Heart left ventricle (tissue), 16 donors: ENCODE results near the gene ANXA3. TPM values are rescaled to one million over a fixed set of nuclear protein-coding genes. Genes with fewer than 3 reads are reported as not detected.

Source experiments
- ATAC-seq, 4 donors: fragments of 200-7000 bp; cut with Tn5 transposase; one replicate each; pipeline ENCODE4 v1.9.1; 2020 to 2022; ENCODE audit warnings: moderate library complexity in 4 of 4, mild to moderate bottlenecking in 3 of 4, moderate number of reproducible peaks in 1 of 4
- DNase-seq, 5 donors: peaks; one replicate each; pipeline ENCODE4 v3.0.0-alpha.2; 2020
- H3K27ac ChIP-seq, 12 donors: fragments of 200-600 bp; sonication (generic) in 4 of 12; one replicate each; pipeline versions ENCODE4 v1.5.0 to v1.8.0; 2016 to 2022; ENCODE audit warnings: mild to moderate bottlenecking in 2 of 12
- H3K27me3 ChIP-seq, 9 donors: fragments of 200-600 bp; sonication (generic) in 2 of 9; one replicate each; pipeline versions ENCODE4 v1.5.1 to v1.8.0; 2016 to 2022; ENCODE audit warnings: mild to moderate bottlenecking in 3 of 9
- H3K36me3 ChIP-seq, 9 donors: fragments of 200-600 bp; sonication (generic) in 2 of 9; one replicate each; pipeline versions ENCODE4 v1.5.0 to v1.8.0; 2018 to 2022; ENCODE audit warnings: mild to moderate bottlenecking in 2 of 9
- H3K4me1 ChIP-seq, 12 donors: fragments of 200-600 bp; sonication (generic) in 4 of 12; one replicate each; pipeline versions ENCODE4 v1.5.0 to v1.8.0; 2016 to 2022; ENCODE audit warnings: mild to moderate bottlenecking in 3 of 12
- H3K4me3 ChIP-seq, 12 donors: fragments of 200-600 bp; sonication (generic) in 4 of 12; one replicate each; pipeline versions ENCODE4 v1.5.0 to v1.8.0; 2017 to 2022; ENCODE audit warnings: mild to moderate bottlenecking in 9 of 12, moderate library complexity in 4 of 12
- H3K9me3 ChIP-seq, 12 donors: fragments of 200-600 bp; sonication (generic) in 4 of 12; one replicate each; pipeline versions ENCODE4 v1.5.0 to v1.8.0; 2016 to 2022; ENCODE audit warnings: mild to moderate bottlenecking in 1 of 12
- CTCF ChIP-seq, 12 donors: fragments of 200-600 bp; sonication (generic) in 4 of 12; IDR thresholded peaks; one replicate each; pipeline versions ENCODE4 v1.5.0 to v1.8.0; 2018 to 2022; ENCODE audit warnings: antibody characterized with exemption in 12 of 12, mild to moderate bottlenecking in 5 of 12
- POLR2A ChIP-seq, 2 donors: fragments of 450-650 bp; IDR thresholded peaks; one replicate each; pipeline ENCODE4 v1.6.1; 2017; ENCODE audit warnings: antibody characterized with exemption in 2 of 2, mild to moderate bottlenecking in 2 of 2, moderate library complexity in 2 of 2
- WGBS, 4 donors: extraction: QIAGEN DNeasy Blood & Tissue Kit in 2 of 4; methylation state at CpG; one replicate each; pipeline versions ENCODE4 v1.1.5 to v1.1.7; 2013 to 2018; 5-methylcytosine and 5-hydroxymethylcytosine counted together
- intact Hi-C, 10 donors: fragments of 100-400 bp; cut with DNase I; formaldehyde crosslinking; loops; one replicate each; pipeline versions ENCODE4 v1.11.1 to v1.14.2; 2022
- polyA plus RNA-seq, 2 donors: library from polyadenylated mRNA; stranded (reverse); fragments of 200-250 nt; gene quantifications; one replicate each; pipeline ENCODE4 v1.2.3, GENCODE V29; 2013
- total RNA-seq, 9 donors: library from RNA; depleted of rRNA in 2 of 9; stranded (reverse); fragments of >200 nt in 2 of 9; fragmentation: NEBNext Ultra II Directional in 3 of 9; extraction: Animal tissue kit (Norgen Biotek cat#: 25700) in 3 of 9; gene quantifications; one replicate each; pipeline versions ENCODE4 v1.1.0 to v1.2.4, GENCODE V29; 2016 to 2023
- donor health status: ischemic (EF 13 %, LVEDD 7.1; RV severe dilation, severe dysfunction).
- donor health status: healthy with polysubstance abuse.
- donor health status: DM: no; HTN: yes; CAD: no.
- donor health status: DM: no; HTN: no; CAD: no.
- donor health status: ischemic (EF 25% LVEDD 6.9; RV normal size, moderate dysfunction).
- donor health status: ischemic (EF 25% LVEDD 5.7; RV mildly dilated, moderate dysfunction).
- donor health status: healthy.
- donor health status: DM: yes; HTN: yes; CAD: no.
- donor health status: ischemic (EF 35%, LVEDD 5.7; RV mildly dilated, moderate dysfunction).
- donor health status: nonischemic (EF 11% LVEDD 7.7; RV severe dilation, severe dysfunction).
- donor health status: DM: yes; HTN: yes; CAD: no.
- donor health status: PGD.
- donor health status: ischemic (EF 29% LVEDD 5.4; RV normal size, mild dysfunction).
- donor health status: nonischemic (EF 23%, LVEDD 6.1; RV moderate dilation, normal function).

The ANXA3 gene
- total and polyA plus RNA-seq, 11 donors = 12.9 to 119 (median 28.7) TPM

- intact Hi-C loops = no loop called here
- WGBS, 4 donors = 93 to 95% (median 94%) methylated on average over 4 of the region's 4 CpGs
- ATAC-seq = no peak
Observed at GRCh38 chr4:78608684-78609083, 57.1 kb downstream of the ANXA3 start.

GRCh38 chr4:78609580-78609979 is 58.0 kb downstream of the ANXA3 start:
- peaks cover 0 to 39% (median 3%) of the 10 kb centered on the region in 9 donors for H3K36me3 ChIP-seq

More at GRCh38 chr4:78608684-78609083, 57.1 kb downstream of the ANXA3 start:
- Histone ChIP-seq H3K9me3 (no peaks in the 10 kb centered on the region), H3K36me3 (peaks cover 0 to 46% (median 3%) of the 10 kb centered on the region in 9 donors), H3K27ac (no peak overlapping the region), H3K4me1 (peaks cover 0 to 18% (median 5%) of the 10 kb centered on the region in 12 donors), H3K4me3 (no peak overlapping the region), H3K27me3 (no peaks in the 10 kb centered on the region)
- DNase-seq = no peak
- TF ChIP-seq CTCF (IDR thresholded peaks at IDR 0.05) = no peak
- no peak for TF ChIP-seq POLR2A (IDR thresholded peaks at IDR 0.05)

GRCh38 chr4:78610546-78611214 is 59.1 kb downstream of the ANXA3 start:
- H3K4me3 ChIP-seq = no peak overlapping the region
- no peak for TF ChIP-seq CTCF (IDR thresholded peaks at IDR 0.05)
- TF ChIP-seq POLR2A (IDR thresholded peaks at IDR 0.05) = no peak
- no peaks in the 10 kb centered on the region for H3K27me3 ChIP-seq
- peaks cover 0 to 30% (median 2%) of the 10 kb centered on the region in 9 donors for H3K36me3 ChIP-seq
- H3K27ac ChIP-seq = no peak overlapping the region
- intact Hi-C loops = loop anchor here in 6 of 10 donors (2.0 to 10.0 kb wide), 5 partner anchors 164 to 653 kb away; partner anchors contain the start of gene BMP2K (in 4 of the 6)
- ATAC-seq = no peak
- 58 to 79% (median 73%) methylated on average over 3 of the region's 3 CpGs for WGBS, 4 donors
- no peak for DNase-seq
- no peaks in the 10 kb centered on the region for H3K9me3 ChIP-seq
- peaks cover 0 to 30% (median 5%) of the 10 kb centered on the region in 12 donors for H3K4me1 ChIP-seq

More at GRCh38 chr4:78609580-78609979, 58.0 kb downstream of the ANXA3 start:
- WGBS, 4 donors = 63 to 87% (median 74%) methylated on average over 4 of the region's 4 CpGs
- ATAC-seq = no peak
- DNase-seq = no peak
- Histone ChIP-seq H3K4me1 (peaks cover 0 to 26% (median 5%) of the 10 kb centered on the region in 12 donors), H3K27ac (no peak overlapping the region), H3K4me3 (no peak overlapping the region), H3K27me3 (no peaks in the 10 kb centered on the region), H3K9me3 (no peaks in the 10 kb centered on the region)
- no peak for TF ChIP-seq POLR2A (IDR thresholded peaks at IDR 0.05)
- no peak for TF ChIP-seq CTCF (IDR thresholded peaks at IDR 0.05)
- intact Hi-C loops = no loop called here

- intact Hi-C loops = loop anchor here in 6 of 10 donors (2.0 to 10.0 kb wide), 5 partner anchors 164 to 654 kb away; partner anchors contain the start of gene BMP2K (in 4 of the 6)
- no peak overlapping the region for H3K27ac ChIP-seq
- ATAC-seq = no peak
- H3K4me1 ChIP-seq = peaks cover 0 to 30% (median 5%) of the 10 kb centered on the region in 12 donors
- no peaks in the 10 kb centered on the region for H3K9me3 ChIP-seq
- H3K27me3 ChIP-seq = no peaks in the 10 kb centered on the region
- no peak overlapping the region for H3K4me3 ChIP-seq
- 86 to 94% (median 90%) methylated on average over 2 of the region's 2 CpGs for WGBS, 4 donors
- H3K36me3 ChIP-seq = peaks cover 0 to 28% (median 0%) of the 10 kb centered on the region in 9 donors
- no peak for DNase-seq
- TF ChIP-seq CTCF (IDR thresholded peaks at IDR 0.05) (no peak), POLR2A (IDR thresholded peaks at IDR 0.05) (no peak)
Observed at GRCh38 chr4:78611215-78611558, 59.6 kb downstream of the ANXA3 start.
